WERI-Rb-1 (cell line): ENCODE results near the gene TNFRSF4.

Experiments
- DNase-seq: peaks from one replicate; pipeline ENCODE4 v3.0.0-alpha.2; 2020
- H3K27ac ChIP-seq: fragments of 250-450 bp; sonication (Bioruptor Pico); 2 replicates; pipeline ENCODE4 v1.5.1; 2020; ENCODE audit warnings: mild to moderate bottlenecking, moderate library complexity
- H3K27me3 ChIP-seq: fragments of 250-450 bp; sonication (Bioruptor Pico); 2 replicates; pipeline ENCODE4 v1.5.1; 2021; ENCODE audit warnings: mild to moderate bottlenecking, low read depth, moderate library complexity; ENCODE audit not compliant: insufficient read depth, severe bottlenecking
- H3K36me3 ChIP-seq: fragments of 250-450 bp; sonication (Bioruptor Pico); 2 replicates; pipeline ENCODE4 v1.5.1; 2020; ENCODE audit warnings: mild to moderate bottlenecking, moderate library complexity
- H3K4me3 ChIP-seq: 2 replicates; pipeline ENCODE4 v1.5.1; 2011; ENCODE audit warnings: low read depth, mild to moderate bottlenecking, control low read depth, low read length
- H3K9me3 ChIP-seq: fragments of 250-450 bp; sonication (Bioruptor Pico); 2 replicates; pipeline ENCODE4 v1.5.1; 2021; ENCODE audit warnings: mild to moderate bottlenecking, moderate library complexity; ENCODE audit not compliant: severe bottlenecking
- TF ChIP-seq, protein P1 (sequence below): IDR thresholded peaks from 2 replicates; pipeline ENCODE4 v1.5.1; 2011; ENCODE audit warnings: low read depth, mild to moderate bottlenecking, control low read depth, inconsistent platforms, low read length

TNFRSF4 gene

DNA sequence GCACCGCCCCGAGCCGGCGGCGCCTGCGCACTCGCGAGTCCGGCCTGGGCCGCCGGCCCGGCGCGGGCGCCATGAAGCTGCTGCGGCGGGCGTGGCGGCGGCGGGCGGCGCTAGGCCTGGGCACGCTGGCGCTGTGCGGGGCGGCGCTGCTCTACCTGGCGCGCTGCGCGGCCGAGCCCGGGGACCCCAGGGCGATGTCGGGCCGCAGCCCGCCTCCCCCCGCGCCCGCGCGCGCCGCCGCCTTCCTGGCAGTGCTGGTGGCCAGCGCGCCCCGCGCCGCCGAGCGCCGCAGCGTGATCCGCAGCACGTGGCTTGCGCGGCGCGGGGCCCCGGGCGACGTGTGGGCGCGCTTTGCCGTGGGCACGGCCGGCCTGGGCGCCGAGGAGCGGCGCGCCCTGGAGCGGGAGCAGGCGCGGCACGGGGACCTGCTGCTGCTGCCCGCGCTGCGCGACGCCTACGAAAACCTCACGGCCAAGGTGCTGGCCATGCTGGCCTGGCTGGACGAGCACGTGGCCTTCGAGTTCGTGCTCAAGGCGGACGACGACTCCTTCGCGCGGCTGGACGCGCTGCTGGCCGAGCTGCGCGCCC, 18.3 kb upstream of the TNFRSF4 start, which contains the start of gene B3GALT6:
B3GALT6 (plus strand) TSS at position 30 of the 588 bp plus-strand sequence; CDS start at position 72, 42 bp downstream.
- H3K27me3 ChIP-seq, result no peaks in the 10 kb centered on the region

GRCh38 chr1:1231400-1232207, 17.7 kb upstream of the TNFRSF4 start, which contains the start of gene SDF4:
TSS of gene SDF4 (minus strand) at chr1:1232001. CDS start at chr1:1228772, 3,229 bp downstream.
- peak; percentile 96 for DNase-seq
- Histone ChIP-seq H3K36me3 (peaks cover 40% of the 10 kb centered on the region), H3K9me3 (no peaks in the 10 kb centered on the region), H3K4me3 (peak within 1 kb of the TSS; percentile 95), H3K27me3 (no peaks in the 10 kb centered on the region), H3K27ac (peak within 1 kb of the TSS; percentile 96)
- TF ChIP-seq, protein P1, sequence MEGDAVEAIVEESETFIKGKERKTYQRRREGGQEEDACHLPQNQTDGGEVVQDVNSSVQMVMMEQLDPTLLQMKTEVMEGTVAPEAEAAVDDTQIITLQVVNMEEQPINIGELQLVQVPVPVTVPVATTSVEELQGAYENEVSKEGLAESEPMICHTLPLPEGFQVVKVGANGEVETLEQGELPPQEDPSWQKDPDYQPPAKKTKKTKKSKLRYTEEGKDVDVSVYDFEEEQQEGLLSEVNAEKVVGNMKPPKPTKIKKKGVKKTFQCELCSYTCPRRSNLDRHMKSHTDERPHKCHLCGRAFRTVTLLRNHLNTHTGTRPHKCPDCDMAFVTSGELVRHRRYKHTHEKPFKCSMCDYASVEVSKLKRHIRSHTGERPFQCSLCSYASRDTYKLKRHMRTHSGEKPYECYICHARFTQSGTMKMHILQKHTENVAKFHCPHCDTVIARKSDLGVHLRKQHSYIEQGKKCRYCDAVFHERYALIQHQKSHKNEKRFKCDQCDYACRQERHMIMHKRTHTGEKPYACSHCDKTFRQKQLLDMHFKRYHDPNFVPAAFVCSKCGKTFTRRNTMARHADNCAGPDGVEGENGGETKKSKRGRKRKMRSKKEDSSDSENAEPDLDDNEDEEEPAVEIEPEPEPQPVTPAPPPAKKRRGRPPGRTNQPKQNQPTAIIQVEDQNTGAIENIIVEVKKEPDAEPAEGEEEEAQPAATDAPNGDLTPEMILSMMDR, result no peak

More for the DNA sequence above, 18.3 kb upstream of the TNFRSF4 start, which contains the start of gene B3GALT6:
- TF ChIP-seq, protein P1, result no peak
- Histone ChIP-seq H3K27ac (peak within 1 kb of the TSS; percentile 96), H3K36me3 (peaks cover 36% of the 10 kb centered on the region), H3K4me3 (peak within 1 kb of the TSS; percentile 95), H3K9me3 (no peaks in the 10 kb centered on the region)
- no peak for DNase-seq

DNA sequence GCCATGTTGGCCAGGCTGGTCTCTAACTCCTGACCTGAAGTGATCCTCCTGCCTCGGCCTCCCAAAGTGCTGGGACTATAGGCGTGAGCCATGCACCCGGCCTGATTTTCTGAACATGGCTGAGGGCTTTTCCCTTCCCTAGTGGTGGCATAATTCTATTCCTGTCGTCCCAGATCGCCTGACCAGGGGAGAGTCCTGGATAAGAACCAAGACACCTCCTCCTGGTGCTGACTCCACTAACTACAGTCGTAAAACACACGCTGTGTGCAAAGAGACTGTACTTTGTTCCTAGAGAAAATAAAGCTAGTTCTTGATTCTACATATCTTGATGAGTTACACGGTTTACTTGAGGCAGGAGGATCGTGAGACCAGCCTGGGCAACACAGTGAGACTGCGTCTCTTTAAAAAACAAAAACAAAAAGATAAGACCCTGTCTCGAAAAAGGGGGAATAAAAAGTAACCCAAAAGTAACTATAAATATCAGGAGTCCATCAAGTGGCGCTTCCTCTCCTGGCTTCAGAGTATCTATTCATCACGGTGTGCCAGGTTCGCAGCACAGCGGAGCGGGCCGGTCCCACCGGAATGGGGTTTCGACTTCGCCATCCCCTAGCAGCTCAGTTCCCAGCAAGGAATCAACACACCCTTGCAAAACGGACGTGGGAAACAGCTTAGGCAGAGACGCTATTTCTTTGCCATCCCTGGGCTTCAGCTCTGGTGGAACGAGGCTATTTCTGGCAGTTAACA, 16.9 kb upstream of the TNFRSF4 start:
- Histone ChIP-seq H3K36me3 (peaks cover 46% of the 10 kb centered on the region), H3K9me3 (no peaks in the 10 kb centered on the region), H3K27ac (peak overlapping the region; percentile 96), H3K27me3 (no peaks in the 10 kb centered on the region), H3K4me3 (peak overlapping the region; percentile 95)
- TF ChIP-seq, protein P1, result no peak
- no peak for DNase-seq

- Histone ChIP-seq H3K4me3 (no peak overlapping the region), H3K27ac (no peak overlapping the region), H3K27me3 (no peaks in the 10 kb centered on the region), H3K36me3 (peaks cover 46% of the 10 kb centered on the region), H3K9me3 (no peaks in the 10 kb centered on the region)
- TF ChIP-seq, protein P1, result no peak
- no peak for DNase-seq
These were observed 15.8 kb upstream of the TNFRSF4 start for GRCh38 chr1:1229770-1230169.

DNA sequence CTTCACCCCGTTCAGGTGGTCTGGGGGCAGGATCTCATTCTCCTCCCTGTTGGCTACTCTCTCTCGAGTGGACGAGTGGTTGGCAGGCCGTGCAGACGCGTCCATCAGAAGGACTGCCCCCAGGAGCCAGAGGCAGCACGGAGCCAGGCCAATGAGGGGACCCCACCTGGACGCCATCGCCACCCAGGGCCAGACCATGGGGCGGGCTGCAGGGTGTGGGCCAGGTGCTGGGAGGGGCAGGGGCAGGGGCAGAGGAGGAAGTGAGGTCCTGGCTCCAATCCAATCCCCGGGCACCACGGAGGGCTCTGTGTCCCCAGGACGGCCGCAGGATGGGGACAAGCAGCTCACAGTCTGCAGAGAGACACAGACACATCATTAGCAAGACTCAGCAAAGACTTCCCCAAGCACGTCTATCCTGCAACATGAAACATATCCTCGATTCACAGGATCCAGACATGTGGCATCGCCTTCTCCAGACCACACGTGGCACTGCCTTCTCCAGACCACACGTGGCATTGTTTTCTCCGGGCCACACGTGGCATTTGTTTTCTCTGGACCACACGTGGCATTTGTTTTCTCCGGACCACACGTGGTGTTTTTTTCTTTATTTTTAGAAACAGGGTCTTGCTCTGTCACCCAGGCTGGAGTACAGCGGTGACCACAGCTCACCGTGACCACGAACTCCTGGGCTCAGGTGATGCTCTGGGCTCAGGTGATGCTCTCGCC, 14.8 kb upstream of the TNFRSF4 start:
- TF ChIP-seq, protein P1, result no peak
- H3K36me3 ChIP-seq, result peaks cover 38% of the 10 kb centered on the region

More for the DNA sequence above, 14.8 kb upstream of the TNFRSF4 start:
- no peak overlapping the region for H3K27ac ChIP-seq
- no peaks in the 10 kb centered on the region for H3K27me3 ChIP-seq
- DNase-seq, result no peak
- no peak overlapping the region for H3K4me3 ChIP-seq
- H3K9me3 ChIP-seq, result no peaks in the 10 kb centered on the region
